GM18498 (cell line): Measurements from ENCODE around the gene VPS11.

Experiments
- ATAC-seq: cut with Tn5 transposase; IDR thresholded peaks from one replicate; pipeline ENCODE4 v1.9.1; 2021; ENCODE audit warnings: mild to moderate bottlenecking, moderate library complexity; ENCODE audit not compliant: unreplicated experiment

The VPS11 gene

GRCh38 chr11:119078675-119079420 is 11.2 kb downstream of the VPS11 start:
- no peak for ATAC-seq

DNA sequence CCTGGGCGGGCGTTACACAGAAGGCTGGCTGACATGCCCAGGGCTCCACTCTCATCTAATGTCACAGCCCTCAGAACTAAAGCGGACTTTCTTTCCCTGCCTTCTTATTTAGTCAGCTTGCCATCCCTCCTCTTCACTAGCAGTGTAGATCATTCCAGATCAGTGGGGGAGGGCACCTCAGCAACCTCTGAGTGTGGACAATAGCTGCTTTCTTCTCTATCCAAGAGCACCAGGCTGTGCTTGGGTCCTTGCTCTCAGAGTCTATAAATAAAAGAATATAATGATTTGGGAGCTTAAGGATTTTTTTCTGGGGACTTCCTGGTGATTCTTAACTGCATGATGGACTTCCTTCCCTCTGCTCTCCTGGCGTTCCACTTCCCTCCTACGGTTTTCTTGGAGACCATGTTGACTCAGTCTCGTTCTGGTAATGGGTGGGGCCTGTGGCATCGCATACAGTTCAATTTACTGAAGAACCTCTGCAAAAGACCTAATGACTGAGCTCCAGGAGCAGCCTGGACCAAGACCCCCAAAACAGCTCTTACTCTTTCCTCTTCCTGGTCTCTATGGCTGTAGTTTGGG is 14.2 kb downstream of the VPS11 start:
- ATAC-seq, result no peak

GRCh38 chr11:119084663-119085436 is 17.2 kb downstream of the VPS11 start, which contains the start of gene HMBS:
Gene HMBS (plus strand): TSS chr11:119084881. CDS start chr11:119085034, 153 bp downstream.
- ATAC-seq, result peak; percentile 82

- peak; percentile 23 for ATAC-seq
Measured at GRCh38 chr11:119085437-119085847, 17.8 kb downstream of the VPS11 start.

- ATAC-seq, result no peak
Measured at GRCh38 chr11:119087123-119087522, 19.5 kb downstream of the VPS11 start.

DNA sequence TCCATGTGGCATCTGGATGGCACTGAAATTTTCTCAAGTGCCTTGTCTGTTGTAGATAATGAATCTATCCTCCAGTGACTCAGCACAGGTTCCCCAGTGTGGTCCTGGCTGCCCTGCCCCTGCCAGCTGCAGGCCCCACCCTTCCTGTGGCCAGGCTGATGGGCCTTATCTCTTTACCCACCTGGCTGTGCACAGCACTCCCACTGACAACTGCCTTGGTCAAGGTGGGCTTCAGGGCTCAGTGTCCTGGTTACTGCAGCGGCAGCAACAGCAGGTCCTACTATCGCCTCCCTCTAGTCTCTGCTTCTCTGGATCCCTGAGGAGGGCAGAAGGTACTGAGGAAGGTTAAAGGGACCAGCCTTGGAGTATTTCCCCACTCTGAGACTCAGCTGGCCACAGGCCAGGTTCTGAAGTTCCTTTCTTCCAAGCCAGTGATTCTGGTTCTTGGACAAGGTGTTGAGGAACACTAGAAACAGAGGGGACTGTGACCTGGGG is 20.2 kb downstream of the VPS11 start:
- no peak for ATAC-seq

- no peak for ATAC-seq
Measured at GRCh38 chr11:119088406-119088805, 20.8 kb downstream of the VPS11 start.

DNA sequence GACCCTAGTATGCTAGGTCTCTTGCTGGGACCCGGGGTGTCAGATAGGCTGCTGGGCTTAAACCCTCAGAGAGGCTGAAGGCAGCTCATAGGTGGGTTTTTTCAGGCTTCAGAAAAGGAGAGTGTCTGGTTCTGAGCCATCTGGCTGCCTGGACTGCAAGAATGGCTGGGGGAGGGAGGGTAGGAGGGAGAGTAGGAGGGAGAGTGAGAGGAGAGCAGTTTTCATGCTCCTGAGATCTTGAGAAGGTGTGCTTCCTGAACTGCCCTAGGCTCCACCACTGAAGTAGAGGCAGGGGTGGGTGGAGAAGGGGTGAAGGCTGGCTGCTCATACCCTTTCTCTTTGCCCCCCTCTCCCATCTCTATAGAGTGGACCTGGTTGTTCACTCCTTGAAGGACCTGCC is 21.7 kb downstream of the VPS11 start:
- no peak for ATAC-seq

GRCh38 chr11:119091178-119091577 is 23.6 kb downstream of the VPS11 start:
- no peak for ATAC-seq

DNA sequence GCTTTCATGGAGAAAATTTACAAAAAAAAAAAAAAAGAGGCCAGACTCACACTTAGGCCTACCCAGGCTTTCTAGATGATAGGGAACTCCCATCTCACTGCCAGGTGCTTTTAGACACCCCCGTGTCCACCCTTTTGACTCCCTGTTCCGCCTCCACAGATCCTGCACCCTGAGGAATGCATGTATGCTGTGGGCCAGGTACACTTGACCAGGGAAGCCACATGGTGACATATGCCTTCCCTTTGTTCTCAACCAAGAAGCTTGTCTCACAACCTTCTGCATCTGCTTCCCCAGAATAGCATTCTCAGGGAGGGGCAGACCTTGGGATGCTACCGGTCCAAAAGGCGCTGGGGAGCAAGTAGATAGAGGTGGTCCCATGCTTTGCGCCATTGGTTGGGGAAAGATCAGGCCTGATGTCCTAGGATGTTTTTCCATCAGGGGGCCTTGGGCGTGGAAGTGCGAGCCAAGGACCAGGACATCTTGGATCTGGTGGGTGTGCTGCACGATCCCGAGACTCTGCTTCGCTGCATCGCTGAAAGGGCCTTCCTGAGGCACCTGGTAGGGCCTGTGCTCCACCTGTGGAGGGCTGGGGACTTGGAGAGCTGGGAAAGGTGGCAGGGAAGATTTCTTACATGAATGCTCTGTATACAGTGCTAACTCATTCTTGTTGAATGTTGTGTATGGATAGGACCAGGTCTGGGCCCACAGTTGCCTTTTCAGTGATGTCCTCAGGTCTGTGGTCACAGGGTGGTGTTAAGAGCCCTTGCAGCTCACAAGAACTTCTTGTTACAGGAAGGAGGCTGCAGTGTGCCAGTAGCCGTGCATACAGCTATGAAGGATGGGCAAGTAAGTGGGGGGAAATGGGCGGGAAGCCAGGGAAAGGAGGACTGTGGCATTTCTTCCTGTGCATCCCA is 24.6 kb downstream of the VPS11 start:
- ATAC-seq, result no peak

DNA sequence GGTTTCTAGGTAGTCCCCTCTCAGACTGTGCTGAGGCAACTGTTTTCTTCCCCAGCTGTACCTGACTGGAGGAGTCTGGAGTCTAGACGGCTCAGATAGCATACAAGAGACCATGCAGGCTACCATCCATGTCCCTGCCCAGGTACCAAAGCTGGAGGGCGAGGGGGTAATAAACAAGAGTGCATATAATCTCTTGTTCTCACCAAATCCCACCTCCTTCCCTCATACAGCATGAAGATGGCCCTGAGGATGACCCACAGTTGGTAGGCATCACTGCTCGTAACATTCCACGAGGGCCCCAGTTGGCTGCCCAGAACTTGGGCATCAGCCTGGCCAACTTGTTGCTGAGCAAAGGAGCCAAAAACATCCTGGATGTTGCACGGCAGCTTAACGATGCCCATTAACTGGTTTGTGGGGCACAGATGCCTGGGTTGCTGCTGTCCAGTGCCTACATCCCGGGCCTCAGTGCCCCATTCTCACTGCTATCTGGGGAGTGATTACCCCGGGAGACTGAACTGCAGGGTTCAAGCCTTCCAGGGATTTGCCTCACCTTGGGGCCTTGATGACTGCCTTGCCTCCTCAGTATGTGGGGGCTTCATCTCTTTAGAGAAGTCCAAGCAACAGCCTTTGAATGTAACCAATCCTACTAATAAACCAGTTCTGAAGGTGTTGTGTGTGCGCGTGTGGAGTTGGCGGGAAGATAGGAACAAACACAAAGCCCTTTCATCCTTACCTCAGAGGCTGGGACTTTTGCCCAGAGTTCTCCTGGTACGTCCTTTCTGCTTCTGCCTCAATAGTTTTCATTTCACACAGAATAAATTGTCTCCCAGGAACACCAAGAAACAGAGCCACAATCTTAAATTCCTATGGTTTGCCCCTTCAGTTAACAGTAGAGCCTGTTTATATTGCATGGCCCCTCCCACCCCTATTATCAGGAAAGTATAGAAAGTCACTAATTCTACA is 25.5 kb downstream of the VPS11 start:
- ATAC-seq, result no peak

GRCh38 chr11:119093942-119094815 is 26.6 kb downstream of the VPS11 start:
- ATAC-seq, result peak; percentile 16

DNA sequence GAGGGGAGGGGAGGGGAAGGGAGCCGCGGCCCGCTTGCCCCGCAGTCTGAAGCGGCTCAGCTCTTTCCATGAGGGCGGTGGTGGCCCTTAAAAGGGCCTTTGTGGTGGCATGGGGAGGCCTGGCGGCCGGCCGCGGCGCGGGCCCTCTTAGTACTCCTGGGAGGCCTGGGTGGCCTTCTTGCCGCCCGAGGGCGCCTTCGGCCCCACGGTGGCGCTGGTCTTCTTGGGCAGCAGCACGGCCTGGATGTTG is 27.1 kb downstream of the VPS11 start:
- peak; percentile 49 for ATAC-seq

GRCh38 chr11:119095066-119095880 is 27.7 kb downstream of the VPS11 start:
- ATAC-seq, result peak; percentile 86

GRCh38 chr11:119099711-119100110 is 32.1 kb downstream of the VPS11 start:
- ATAC-seq, result no peak

GRCh38 chr11:119100246-119100970 is 32.8 kb downstream of the VPS11 start:
- no peak for ATAC-seq
